CD14-positive monocyte (primary cell): ENCODE data around the gene FAM24A. TPM values are rescaled to one million over a fixed set of nuclear protein-coding genes. Genes with fewer than 3 reads are reported as not detected.

ENCODE experiments used
- DNase-seq, 3 donors: peaks; one replicate each; pipeline ENCODE4 v3.0.0-alpha.2; 2011 to 2022
- H2AFZ ChIP-seq: 2 replicates; pipeline ENCODE4 v1.6.0; 2012; ENCODE audit warnings: mild to moderate bottlenecking, low read depth, low read length, inconsistent platforms; ENCODE audit not compliant: insufficient read depth, poor library complexity, severe bottlenecking
- H3K27ac ChIP-seq, 2 donors: 1 replicate in 1 of 2; 2 replicates in 1 of 2; pipeline ENCODE4 v1.5.1; 2012 to 2013; ENCODE audit warnings: low read length in 2 of 2, control low read depth in 1 of 2, inconsistent platforms in 1 of 2, low read depth in 1 of 2, mild to moderate bottlenecking in 1 of 2
- H3K27me3 ChIP-seq, 2 donors: one replicate each; pipeline versions ENCODE4 v1.6.0 to v1.6.1; 2011 to 2013; ENCODE audit warnings: low read length in 2 of 2; ENCODE audit not compliant: control insufficient read depth in 2 of 2, insufficient read depth in 2 of 2
- H3K36me3 ChIP-seq, 2 donors: replicated peaks in 1 of 2; 1 replicate in 1 of 2; 2 replicates in 1 of 2; pipeline versions ENCODE4 v1.5.1 to v1.6.1; 2012 to 2013; ENCODE audit warnings: low read length in 2 of 2, control low read depth in 1 of 2, inconsistent platforms in 1 of 2, mild to moderate bottlenecking in 1 of 2; ENCODE audit not compliant: insufficient read depth in 2 of 2, control insufficient read depth in 1 of 2
- H3K4me1 ChIP-seq, 2 donors: 1 replicate in 1 of 2; 2 replicates in 1 of 2; pipeline versions ENCODE4 v1.5.1 to v1.6.1; 2012 to 2013; ENCODE audit warnings: low read length in 2 of 2, control low read depth in 1 of 2, inconsistent platforms in 1 of 2, mild to moderate bottlenecking in 1 of 2, moderate library complexity in 1 of 2; ENCODE audit not compliant: insufficient read depth in 2 of 2, control insufficient read depth in 1 of 2
- H3K4me2 ChIP-seq: replicated peaks from 2 replicates; pipeline ENCODE3; 2012; ENCODE audit warnings: low read length, moderate library complexity, mild to moderate bottlenecking; ENCODE audit not compliant: poor library complexity, severe bottlenecking; ENCODE audit errors: extremely low read depth
- H3K4me3 ChIP-seq, 3 experiments: fragments of 200-600 bp in 1 of 3; sonication (generic) in 1 of 3; replicated peaks in 1 of 3; 1 replicate in 2 of 3; 2 replicates in 1 of 3; pipeline ENCODE4 v1.5.1; 2011 to 2013; ENCODE audit warnings: low read length in 3 of 3, mild to moderate bottlenecking in 3 of 3, control low read depth in 2 of 3, low read depth in 2 of 3, inconsistent platforms in 1 of 3, moderate library complexity in 1 of 3
- H3K79me2 ChIP-seq: 2 replicates; pipeline ENCODE4 v1.6.0; 2012; ENCODE audit warnings: mild to moderate bottlenecking, control low read depth, inconsistent platforms, low read length, moderate library complexity; ENCODE audit not compliant: insufficient read depth
- H3K9ac ChIP-seq: 2 replicates; pipeline ENCODE4 v1.6.0; 2017; ENCODE audit warnings: low read length, mild to moderate bottlenecking; ENCODE audit not compliant: insufficient read depth, poor library complexity, severe bottlenecking
- H3K9me3 ChIP-seq, 2 donors: replicated peaks in 1 of 2; 1 replicate in 1 of 2; 2 replicates in 1 of 2; pipeline versions ENCODE4 v1.5.1 to v1.6.1; 2012 to 2013; ENCODE audit warnings: low read length in 2 of 2, control low read depth in 1 of 2; ENCODE audit not compliant: control insufficient read depth in 1 of 2, insufficient read depth in 1 of 2
- H4K20me1 ChIP-seq: 2 replicates; pipeline ENCODE4 v1.6.0; 2012; ENCODE audit warnings: mild to moderate bottlenecking, low read length, control low read depth, moderate library complexity; ENCODE audit not compliant: insufficient read depth
- H3K27ac Mint-ChIP-seq, 7 donors: one replicate each; pipeline ENCODE4 v1.8.0; 2020; ENCODE audit warnings: mild to moderate bottlenecking in 7 of 7, mixed read lengths in 7 of 7, moderate library complexity in 6 of 7, inconsistent platforms in 2 of 7
- H3K27me3 Mint-ChIP-seq, 3 donors: one replicate each; pipeline ENCODE4 v1.8.0; 2021 to 2022; ENCODE audit warnings: low read depth in 3 of 3, mild to moderate bottlenecking in 3 of 3, mixed read lengths in 3 of 3, moderate library complexity in 3 of 3, inconsistent platforms in 1 of 3
- H3K36me3 Mint-ChIP-seq, 2 donors: one replicate each; pipeline ENCODE4 v1.8.0; 2020; ENCODE audit warnings: mixed read lengths in 2 of 2, inconsistent platforms in 1 of 2, mild to moderate bottlenecking in 1 of 2
- H3K4me1 Mint-ChIP-seq: one replicate; pipeline ENCODE4 v1.8.0; 2020; ENCODE audit warnings: mild to moderate bottlenecking, mixed read lengths
- H3K4me3 Mint-ChIP-seq, 2 donors: one replicate each; pipeline ENCODE4 v1.8.0; 2020; ENCODE audit warnings: mild to moderate bottlenecking in 2 of 2, mixed read lengths in 2 of 2, moderate library complexity in 1 of 2
- H3K9me3 Mint-ChIP-seq, 7 donors: one replicate each; pipeline ENCODE4 v1.8.0; 2020 to 2022; ENCODE audit warnings: mixed read lengths in 7 of 7, mild to moderate bottlenecking in 6 of 7, moderate library complexity in 6 of 7, inconsistent platforms in 2 of 7
- CTCF ChIP-seq: fragments of 200-600 bp; IDR thresholded peaks from one replicate; pipeline ENCODE4 v1.8.0; 2022; ENCODE audit warnings: antibody characterized with exemption, mild to moderate bottlenecking
- WGBS: methylation state at CpG from one replicate; pipeline ENCODE4 v1.1.5; 2013; ENCODE audit warnings: missing lambda C conversion rate; ENCODE audit not compliant: insufficient coverage; 5-methylcytosine and 5-hydroxymethylcytosine counted together
- intact Hi-C, 2 donors: fragments of 100-400 bp; cut with micrococcal nuclease; formaldehyde crosslinking; loops; one replicate each; pipeline versions ENCODE4 v1.15.0 to v1.15.1; 2023
- polyA plus RNA-seq, 3 donors: library from polyadenylated mRNA; depleted of rRNA in 1 of 3; unstranded in 2 of 3; stranded (reverse) in 1 of 3; fragments of 300-500 nt in 2 of 3; fragments of >200 nt in 1 of 3; fragmentation: Illumina TruSeq in 2 of 3; gene quantifications; 1 replicate in 2 of 3; 2 replicates in 1 of 3; pipeline ENCODE4 v1.2.3, GENCODE V29; 2012 to 2021

Gene FAM24A
- polyA plus RNA-seq, 3 donors: not detected

DNA sequence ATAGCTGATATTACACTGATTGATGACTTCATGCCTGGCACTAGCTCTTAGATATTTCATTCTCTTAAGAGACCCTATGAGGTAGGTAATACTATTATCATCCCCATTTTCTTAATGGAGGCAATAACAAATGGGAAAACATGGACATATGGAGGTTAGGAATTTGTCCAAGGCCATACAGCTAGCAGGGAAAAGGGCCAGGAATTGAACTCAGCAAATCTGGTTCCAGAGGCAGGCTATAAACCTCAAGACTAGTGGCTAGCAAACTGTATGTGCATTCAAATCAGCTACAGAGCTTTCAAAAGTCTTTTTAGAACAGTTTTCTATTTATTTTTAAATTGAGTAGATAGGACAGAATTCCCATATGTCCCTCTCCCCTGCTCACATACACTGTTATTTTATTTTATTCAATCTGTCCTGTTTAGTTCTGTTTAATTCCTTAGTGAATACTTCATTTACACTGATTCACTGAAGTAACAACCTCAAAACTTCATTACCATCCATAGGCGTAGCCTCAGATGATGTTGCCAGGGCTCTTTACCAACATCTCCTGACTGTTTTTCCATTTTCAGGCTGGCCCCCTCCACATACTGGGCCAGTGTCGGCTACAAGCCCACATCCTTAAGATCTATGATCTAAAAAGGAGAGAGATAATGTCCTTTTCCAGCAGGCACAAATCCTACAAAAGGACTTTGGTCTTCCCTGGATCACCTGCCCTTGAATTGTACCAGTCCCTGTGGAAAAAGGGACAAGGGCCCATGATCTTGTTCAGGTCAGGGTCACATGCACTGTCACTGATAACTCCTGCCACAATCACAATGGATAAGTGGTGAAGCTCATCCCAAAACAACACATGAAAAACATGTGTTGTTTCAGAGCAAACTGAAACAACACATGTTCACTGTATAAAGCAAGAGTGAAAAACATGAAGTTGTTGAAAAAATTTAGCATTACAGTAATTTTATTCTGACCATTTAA lies 46.9 kb upstream of the FAM24A start:
- peaks cover 0 to 10% (median 9%) of the 10 kb centered on the region in 7 donors for H3K9me3 Mint-ChIP-seq
- Histone ChIP-seq H3K4me1 (no peaks in the 10 kb centered on the region), H3K4me2 (no peak overlapping the region), H2AFZ (no peak overlapping the region), H3K9ac (no peak overlapping the region), H4K20me1 (peaks cover 4% of the 10 kb centered on the region), H3K79me2 (no peaks in the 10 kb centered on the region), H3K36me3 (no peaks in the 10 kb centered on the region), H3K27me3 (no peaks in the 10 kb centered on the region), H3K9me3 (no peaks in the 10 kb centered on the region), H3K4me3 (no peak overlapping the region), H3K27ac (no peak overlapping the region)
- intact Hi-C loops: no loop called here
- 80% methylated on average over 1 of the region's 2 CpGs for WGBS
- no peak for TF ChIP-seq CTCF
- peaks cover 5% of the 10 kb centered on the region for H3K4me1 Mint-ChIP-seq
- DNase-seq: no peak
- peaks cover 0 to 1% (median 0%) of the 10 kb centered on the region in 3 donors for H3K27me3 Mint-ChIP-seq
- no peak overlapping the region for H3K27ac Mint-ChIP-seq
- peaks cover 5 to 6% of the 10 kb centered on the region in 2 donors for H3K36me3 Mint-ChIP-seq
- H3K4me3 Mint-ChIP-seq: no peak overlapping the region

- no peak overlapping the region for H3K27ac ChIP-seq
- H3K27me3 ChIP-seq: no peaks in the 10 kb centered on the region
- H3K79me2 ChIP-seq: no peaks in the 10 kb centered on the region
- H3K9me3 ChIP-seq: no peaks in the 10 kb centered on the region
- no peak overlapping the region for H3K4me2 ChIP-seq
- DNase-seq: no peak
- H3K27ac Mint-ChIP-seq: no peak overlapping the region
- no peaks in the 10 kb centered on the region for H3K36me3 ChIP-seq
- H3K4me1 ChIP-seq: no peaks in the 10 kb centered on the region
- intact Hi-C loops: no loop called here
- H2AFZ ChIP-seq: no peak overlapping the region
- peaks cover 4% of the 10 kb centered on the region for H4K20me1 ChIP-seq
- peaks cover 1 to 12% (median 10%) of the 10 kb centered on the region in 7 donors for H3K9me3 Mint-ChIP-seq
- H3K4me1 Mint-ChIP-seq: peaks cover 5% of the 10 kb centered on the region
- no peak for TF ChIP-seq CTCF
- no peak overlapping the region for H3K4me3 ChIP-seq
- peaks cover 2 to 6% of the 10 kb centered on the region in 2 donors for H3K36me3 Mint-ChIP-seq
- peaks cover 0 to 1% (median 0%) of the 10 kb centered on the region in 3 donors for H3K27me3 Mint-ChIP-seq
- H3K4me3 Mint-ChIP-seq: no peak overlapping the region
- WGBS: no CpG with 5 or more reads among the region's 2 CpGs
- no peak overlapping the region for H3K9ac ChIP-seq
Observed at GRCh38 chr10:122864194-122864592, 46.2 kb upstream of the FAM24A start.
